ENCODE measurements around the gene TMEM187. TPM values are rescaled to one million over a fixed set of nuclear protein-coding genes. Genes with fewer than 3 reads are reported as not detected.

Gene TMEM187
- total RNA-seq, 1 donor from 2014 or later: 6.7 TPM

DNA sequence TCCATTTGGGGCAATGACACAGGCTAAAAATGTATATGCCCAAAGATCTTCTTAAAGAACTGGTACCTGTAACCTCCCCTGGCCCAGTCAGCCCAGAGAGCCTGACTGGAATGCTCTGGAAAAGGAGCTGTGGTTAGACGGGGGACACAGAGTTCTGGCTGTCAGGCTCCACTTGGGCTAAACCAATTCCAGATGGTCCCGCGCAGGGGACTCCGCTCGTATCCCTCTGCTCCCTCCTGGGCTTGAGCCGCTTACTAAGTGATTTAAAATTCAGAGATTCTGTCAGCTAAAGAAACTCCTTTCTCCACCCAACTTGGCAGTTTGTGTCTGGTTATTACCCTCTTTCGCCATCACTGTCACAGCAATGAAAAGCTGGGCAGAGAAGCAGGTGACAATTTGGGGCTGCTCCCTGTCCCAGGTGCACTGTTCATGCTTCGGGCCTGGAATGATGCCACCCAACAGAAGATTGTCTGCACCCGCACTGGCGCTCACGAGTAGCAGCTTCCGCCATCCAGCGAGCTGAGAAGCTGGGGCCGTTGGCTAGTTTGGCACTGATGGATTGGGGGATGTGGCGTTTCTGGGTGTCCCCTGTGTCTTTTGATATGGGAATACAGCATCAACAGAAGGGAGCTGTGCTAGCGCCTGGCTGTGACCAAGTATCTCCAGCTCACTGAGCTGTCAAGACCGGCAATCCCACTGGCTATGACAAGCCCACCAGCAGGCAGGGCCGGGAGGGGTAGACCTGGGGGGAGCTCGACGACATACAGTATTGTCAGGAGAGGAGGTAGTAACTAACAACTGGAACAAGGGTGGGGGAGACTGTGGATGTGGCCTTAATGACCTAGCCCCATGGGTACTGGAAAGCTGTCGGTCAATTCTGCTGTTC is 53.8 kb downstream of the TMEM187 start:
- Mint-ChIP-seq H3K36me3 (ENCODE audit: unreplicated experiment) (no peaks in the 10 kb centered on the region), H3K9me3 (ENCODE audit: unreplicated experiment) (peaks cover 3% of the 10 kb centered on the region), H3K4me1 (ENCODE audit: low read depth, unreplicated experiment) (peaks cover 24% of the 10 kb centered on the region), H3K27me3 (ENCODE audit: unreplicated experiment) (peaks cover 2% of the 10 kb centered on the region), H3K4me3 (ENCODE audit: unreplicated experiment) (no peak overlapping the region), H3K27ac (ENCODE audit: unreplicated experiment) (no peak overlapping the region)
- no peak for DNase-seq
- TF ChIP-seq, protein P1, sequence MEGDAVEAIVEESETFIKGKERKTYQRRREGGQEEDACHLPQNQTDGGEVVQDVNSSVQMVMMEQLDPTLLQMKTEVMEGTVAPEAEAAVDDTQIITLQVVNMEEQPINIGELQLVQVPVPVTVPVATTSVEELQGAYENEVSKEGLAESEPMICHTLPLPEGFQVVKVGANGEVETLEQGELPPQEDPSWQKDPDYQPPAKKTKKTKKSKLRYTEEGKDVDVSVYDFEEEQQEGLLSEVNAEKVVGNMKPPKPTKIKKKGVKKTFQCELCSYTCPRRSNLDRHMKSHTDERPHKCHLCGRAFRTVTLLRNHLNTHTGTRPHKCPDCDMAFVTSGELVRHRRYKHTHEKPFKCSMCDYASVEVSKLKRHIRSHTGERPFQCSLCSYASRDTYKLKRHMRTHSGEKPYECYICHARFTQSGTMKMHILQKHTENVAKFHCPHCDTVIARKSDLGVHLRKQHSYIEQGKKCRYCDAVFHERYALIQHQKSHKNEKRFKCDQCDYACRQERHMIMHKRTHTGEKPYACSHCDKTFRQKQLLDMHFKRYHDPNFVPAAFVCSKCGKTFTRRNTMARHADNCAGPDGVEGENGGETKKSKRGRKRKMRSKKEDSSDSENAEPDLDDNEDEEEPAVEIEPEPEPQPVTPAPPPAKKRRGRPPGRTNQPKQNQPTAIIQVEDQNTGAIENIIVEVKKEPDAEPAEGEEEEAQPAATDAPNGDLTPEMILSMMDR (IDR thresholded peaks at IDR 0.05; ENCODE audit: partially characterized antibody, unreplicated experiment): no peak

DNA sequence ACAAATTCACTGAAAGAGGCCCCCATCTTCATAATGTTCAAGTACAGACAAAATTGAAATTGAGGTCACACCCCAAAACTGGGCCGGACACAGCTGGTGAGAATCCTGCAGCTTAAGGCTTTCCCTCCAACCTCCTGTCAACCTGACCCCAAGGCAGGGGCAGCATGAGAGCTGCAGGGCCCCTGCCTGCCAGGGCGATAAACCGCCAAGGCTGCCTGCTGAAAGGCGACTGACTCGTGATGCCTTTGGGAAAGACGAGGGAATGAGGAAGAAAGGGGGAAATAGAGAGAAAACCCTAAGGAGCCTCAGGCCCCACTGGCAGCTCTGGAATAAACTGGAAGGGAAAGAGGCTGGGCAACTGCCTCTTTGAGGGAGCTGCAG is 54.5 kb downstream of the TMEM187 start:
- Mint-ChIP-seq H3K4me3 (ENCODE audit: unreplicated experiment) (no peak overlapping the region), H3K36me3 (ENCODE audit: unreplicated experiment) (no peaks in the 10 kb centered on the region), H3K27me3 (ENCODE audit: unreplicated experiment) (peaks cover 3% of the 10 kb centered on the region), H3K9me3 (ENCODE audit: unreplicated experiment) (peaks cover 3% of the 10 kb centered on the region), H3K4me1 (ENCODE audit: low read depth, unreplicated experiment) (peaks cover 27% of the 10 kb centered on the region), H3K27ac (ENCODE audit: unreplicated experiment) (no peak overlapping the region)
- no peak for DNase-seq
- TF ChIP-seq, protein P1 (IDR thresholded peaks at IDR 0.05; ENCODE audit: partially characterized antibody, unreplicated experiment): no peak

DNA sequence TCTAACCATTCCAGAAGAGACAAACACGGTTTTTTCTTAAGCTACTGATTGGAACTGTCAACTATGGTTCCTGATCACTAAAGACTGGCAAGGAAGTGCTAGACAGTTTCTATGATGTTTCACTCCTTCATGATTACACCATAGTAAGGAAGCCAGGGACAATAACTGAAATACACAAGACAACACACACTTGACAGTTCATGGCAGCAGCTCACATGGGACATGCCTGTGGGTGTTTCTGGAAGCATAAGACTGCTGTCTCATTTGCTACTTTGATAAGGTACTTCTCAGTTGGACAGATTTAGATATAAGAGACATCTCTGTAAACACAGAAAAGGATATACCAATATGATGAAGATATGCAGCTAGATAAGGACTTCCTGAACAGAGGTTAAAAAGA is 55.4 kb downstream of the TMEM187 start:
- H3K9me3 Mint-ChIP-seq (ENCODE audit: unreplicated experiment): peaks cover 3% of the 10 kb centered on the region
- H3K27ac Mint-ChIP-seq (ENCODE audit: unreplicated experiment): no peak overlapping the region
- TF ChIP-seq, protein P1 (IDR thresholded peaks at IDR 0.05; ENCODE audit: partially characterized antibody, unreplicated experiment): no peak
- no peak for DNase-seq
- H3K27me3 Mint-ChIP-seq (ENCODE audit: unreplicated experiment): peaks cover 4% of the 10 kb centered on the region
- peaks cover 24% of the 10 kb centered on the region for H3K4me1 Mint-ChIP-seq (ENCODE audit: low read depth, unreplicated experiment)
- no peak overlapping the region for H3K4me3 Mint-ChIP-seq (ENCODE audit: unreplicated experiment)
- H3K36me3 Mint-ChIP-seq (ENCODE audit: unreplicated experiment): no peaks in the 10 kb centered on the region

DNA sequence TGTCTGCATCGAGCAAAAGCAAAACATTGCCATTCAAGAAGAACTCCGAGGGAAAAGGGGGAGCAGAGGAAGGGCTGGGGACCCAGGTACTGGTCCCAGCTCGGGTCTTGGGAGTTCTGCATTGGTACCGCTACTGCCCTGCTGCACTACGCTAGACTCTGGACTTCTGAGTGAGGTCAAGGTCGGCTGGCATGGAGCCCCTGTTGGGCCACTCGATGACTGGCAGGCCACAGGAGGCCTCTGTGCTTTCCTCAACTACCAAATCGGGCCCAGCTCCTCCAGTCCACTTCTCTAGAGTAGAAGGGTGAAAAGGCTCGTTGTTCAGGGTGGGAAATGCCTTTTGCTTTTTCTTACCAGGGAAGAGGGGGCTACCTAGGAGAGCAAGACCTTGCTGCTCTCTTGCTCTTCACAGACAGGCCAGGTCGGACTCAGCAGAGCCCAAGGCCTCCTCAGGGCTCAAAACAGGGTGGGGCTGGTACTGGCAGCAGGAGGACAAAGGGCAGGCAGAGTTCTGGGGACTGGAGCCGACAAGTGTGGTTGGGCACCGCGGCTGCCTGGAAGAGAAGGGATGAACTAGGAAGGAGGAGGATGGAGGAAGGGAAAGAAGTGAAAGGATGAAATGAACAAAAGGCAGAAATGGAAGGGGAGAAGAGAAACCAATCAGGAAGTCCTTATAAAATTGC is 56.1 kb downstream of the TMEM187 start:
- no peak overlapping the region for H3K27ac Mint-ChIP-seq (ENCODE audit: unreplicated experiment)
- no peaks in the 10 kb centered on the region for H3K36me3 Mint-ChIP-seq (ENCODE audit: unreplicated experiment)
- peaks cover 28% of the 10 kb centered on the region for H3K4me1 Mint-ChIP-seq (ENCODE audit: low read depth, unreplicated experiment)
- no peak overlapping the region for H3K4me3 Mint-ChIP-seq (ENCODE audit: unreplicated experiment)
- TF ChIP-seq, protein P1 (IDR thresholded peaks at IDR 0.05; ENCODE audit: partially characterized antibody, unreplicated experiment): no peak
- DNase-seq: no peak
- peaks cover 5% of the 10 kb centered on the region for H3K27me3 Mint-ChIP-seq (ENCODE audit: unreplicated experiment)
- peaks cover 3% of the 10 kb centered on the region for H3K9me3 Mint-ChIP-seq (ENCODE audit: unreplicated experiment)

DNA sequence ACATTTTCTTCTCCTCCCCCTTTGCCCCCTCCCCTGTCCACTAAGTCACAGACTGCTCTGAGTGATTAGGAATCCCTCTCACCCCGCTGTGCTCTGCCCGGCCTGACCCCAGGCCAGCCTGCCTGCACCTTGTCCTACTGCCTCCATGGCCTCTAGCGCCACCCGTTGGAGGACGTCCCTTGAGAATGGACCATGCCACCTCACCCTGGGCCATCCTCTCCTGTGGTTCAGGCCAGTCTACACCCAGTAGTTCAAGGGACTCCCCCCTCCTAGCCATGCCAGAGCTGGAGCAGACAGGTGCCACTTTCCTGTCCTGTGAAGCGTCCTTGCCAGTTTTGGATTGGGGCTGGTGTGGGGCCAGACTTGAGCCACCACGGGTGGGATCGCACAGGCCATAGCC is 56.9 kb downstream of the TMEM187 start:
- H3K36me3 Mint-ChIP-seq (ENCODE audit: unreplicated experiment): no peaks in the 10 kb centered on the region
- no peak overlapping the region for H3K4me3 Mint-ChIP-seq (ENCODE audit: unreplicated experiment)
- DNase-seq: no peak
- H3K27ac Mint-ChIP-seq (ENCODE audit: unreplicated experiment): no peak overlapping the region
- peaks cover 3% of the 10 kb centered on the region for H3K9me3 Mint-ChIP-seq (ENCODE audit: unreplicated experiment)
- H3K4me1 Mint-ChIP-seq (ENCODE audit: low read depth, unreplicated experiment): peaks cover 29% of the 10 kb centered on the region
- H3K27me3 Mint-ChIP-seq (ENCODE audit: unreplicated experiment): peaks cover 7% of the 10 kb centered on the region
- TF ChIP-seq, protein P1 (IDR thresholded peaks at IDR 0.05; ENCODE audit: partially characterized antibody, unreplicated experiment): no peak

Data from glutamatergic neuron (in vitro differentiated cells).